H9 (cell line): ENCODE results near the gene TENM4. TPM values are rescaled to one million over a fixed set of nuclear protein-coding genes. Genes with fewer than 3 reads are reported as not detected.

Source experiments
- DNase-seq: peaks from one replicate; pipeline ENCODE4 v3.0.0-alpha.2; 2017
- H2AFZ ChIP-seq: one replicate; pipeline ENCODE4 v1.6.1; 2013; ENCODE audit warnings: mild to moderate bottlenecking, low read length, control low read depth, moderate library complexity
- H2AK5ac ChIP-seq: 2 replicates; pipeline ENCODE4 v1.6.1; 2013; ENCODE audit warnings: low read length, control low read depth, mixed read lengths; ENCODE audit not compliant: insufficient read length
- H2BK120ac ChIP-seq: one replicate; pipeline ENCODE4 v1.6.1; 2013; ENCODE audit warnings: low read depth, mild to moderate bottlenecking, low read length, control low read depth, inconsistent platforms; ENCODE audit not compliant: poor library complexity, severe bottlenecking
- H2BK12ac ChIP-seq: 2 replicates; pipeline ENCODE4 v1.6.1; 2013; ENCODE audit warnings: low read length, control low read depth, mixed read lengths, low read depth; ENCODE audit not compliant: insufficient read length
- H2BK15ac ChIP-seq: 2 replicates; pipeline ENCODE4 v1.6.1; 2013; ENCODE audit warnings: low read depth, low read length, control low read depth
- H2BK20ac ChIP-seq: one replicate; pipeline ENCODE4 v1.6.1; 2013; ENCODE audit warnings: low read depth, mild to moderate bottlenecking, low read length, control low read depth, inconsistent platforms; ENCODE audit not compliant: poor library complexity, severe bottlenecking
- H2BK5ac ChIP-seq: 2 replicates; pipeline ENCODE4 v1.6.1; 2013; ENCODE audit warnings: low read length, control low read depth, mixed read lengths; ENCODE audit not compliant: insufficient read length
- H3K14ac ChIP-seq: 2 replicates; pipeline ENCODE4 v1.6.1; 2013; ENCODE audit warnings: low read length, control low read depth; ENCODE audit not compliant: insufficient read depth
- H3K18ac ChIP-seq: 2 replicates; pipeline ENCODE4 v1.6.1; 2013; ENCODE audit warnings: low read depth, mild to moderate bottlenecking, mixed read lengths, low read length, control low read depth; ENCODE audit not compliant: insufficient read length
- H3K23ac ChIP-seq: 2 replicates; pipeline ENCODE4 v1.6.1; 2013; ENCODE audit warnings: low read length, control low read depth, mixed read lengths, low read depth; ENCODE audit not compliant: insufficient read length
- H3K23me2 ChIP-seq: 2 replicates; pipeline ENCODE4 v1.6.1; 2013; ENCODE audit warnings: low read depth, mild to moderate bottlenecking, mixed read lengths, low read length, control low read depth; ENCODE audit not compliant: insufficient read length, poor library complexity, severe bottlenecking
- H3K27ac ChIP-seq: 2 replicates; pipeline ENCODE4 v1.5.1; 2013; ENCODE audit warnings: low read length, control low read depth, mixed read lengths, low read depth; ENCODE audit not compliant: insufficient read length
- H3K27me3 ChIP-seq: 2 replicates; pipeline ENCODE4 v1.6.1; 2013; ENCODE audit warnings: low read length, control low read depth, inconsistent platforms; ENCODE audit not compliant: insufficient read depth
- H3K4ac ChIP-seq: 2 replicates; pipeline ENCODE4 v1.6.1; 2013; ENCODE audit warnings: low read depth, mild to moderate bottlenecking, control low read depth, inconsistent platforms, low read length, moderate library complexity
- H3K4me1 ChIP-seq: 2 replicates; pipeline ENCODE4 v1.6.1; 2013; ENCODE audit warnings: low read length, control low read depth, inconsistent platforms; ENCODE audit not compliant: insufficient read depth
- H3K4me2 ChIP-seq: 2 replicates; pipeline ENCODE4 v1.6.1; 2013; ENCODE audit warnings: low read length, control low read depth, mixed read lengths; ENCODE audit not compliant: insufficient read length, insufficient read depth
- H3K56ac ChIP-seq: 2 replicates; pipeline ENCODE4 v1.6.1; 2013; ENCODE audit warnings: low read depth, mild to moderate bottlenecking, mixed read lengths, low read length, control low read depth; ENCODE audit not compliant: insufficient read length
- H3K79me1 ChIP-seq: 2 replicates; pipeline ENCODE4 v1.6.1; 2013; ENCODE audit warnings: low read depth, mild to moderate bottlenecking, moderate library complexity, low read length, control low read depth, inconsistent platforms; ENCODE audit not compliant: insufficient read depth, poor library complexity, severe bottlenecking
- H3K79me2 ChIP-seq: 2 replicates; pipeline ENCODE4 v1.6.1; 2013; ENCODE audit warnings: low read length, control low read depth, inconsistent platforms; ENCODE audit not compliant: insufficient read depth
- H3K9ac ChIP-seq: 2 replicates; pipeline ENCODE4 v1.6.1; 2013; ENCODE audit warnings: low read length, control low read depth, mixed read lengths; ENCODE audit not compliant: insufficient read length; ENCODE audit errors: extremely low read depth
- H3K9me3 ChIP-seq: one replicate; pipeline ENCODE4 v1.6.1; 2013; ENCODE audit warnings: low read depth, low read length, inconsistent platforms; ENCODE audit not compliant: control insufficient read depth
- H3T11ph ChIP-seq: one replicate; pipeline ENCODE4 v1.6.1; 2013; ENCODE audit warnings: mild to moderate bottlenecking, low read length, control low read depth, inconsistent platforms
- H4K20me1 ChIP-seq: one replicate; pipeline ENCODE4 v1.6.1; 2013; ENCODE audit not compliant: control insufficient read depth, insufficient read length, insufficient read depth
- H4K5ac ChIP-seq: 2 replicates; pipeline ENCODE4 v1.6.1; 2013; ENCODE audit warnings: low read depth, mild to moderate bottlenecking, mixed read lengths, low read length, control low read depth; ENCODE audit not compliant: insufficient read length
- H4K8ac ChIP-seq: replicated peaks from 2 replicates; pipeline ENCODE4 v1.6.1; 2013; ENCODE audit warnings: low read length, control low read depth, mixed read lengths, low read depth; ENCODE audit not compliant: insufficient read length
- H4K91ac ChIP-seq: 2 replicates; pipeline ENCODE4 v1.6.1; 2013; ENCODE audit warnings: low read depth, mild to moderate bottlenecking, moderate library complexity, mixed read lengths, low read length, control low read depth; ENCODE audit not compliant: insufficient read length
- H3K27ac Mint-ChIP-seq, 3 experiments: 2 replicates in 2 of 3; 3 replicates in 1 of 3; pipeline ENCODE4 v1.8.0; 2020 to 2021; ENCODE audit warnings: mixed read lengths in 3 of 3, mild to moderate bottlenecking in 1 of 3, moderate library complexity in 1 of 3
- H3K27me3 Mint-ChIP-seq: 2 replicates; pipeline ENCODE4 v1.8.0; 2021; ENCODE audit warnings: low read depth, mild to moderate bottlenecking, moderate library complexity, mixed read lengths
- H3K36me3 Mint-ChIP-seq, 3 experiments: 2 replicates in 2 of 3; 3 replicates in 1 of 3; pipeline ENCODE4 v1.8.0; 2020 to 2021; ENCODE audit warnings: low read depth in 3 of 3, mixed read lengths in 3 of 3; ENCODE audit not compliant: insufficient read depth in 1 of 3
- H3K4me1 Mint-ChIP-seq, 2 experiments: 2 replicates each; pipeline ENCODE4 v1.8.0; 2020; ENCODE audit warnings: mixed read lengths in 2 of 2
- H3K4me3 Mint-ChIP-seq, 2 experiments: 2 replicates in 1 of 2; 3 replicates in 1 of 2; pipeline ENCODE4 v1.8.0; 2020 to 2021; ENCODE audit warnings: mild to moderate bottlenecking in 2 of 2, mixed read lengths in 2 of 2, moderate library complexity in 1 of 2
- H3K9me3 Mint-ChIP-seq, 2 experiments: 2 replicates in 1 of 2; 3 replicates in 1 of 2; pipeline ENCODE4 v1.8.0; 2020; ENCODE audit warnings: mild to moderate bottlenecking in 2 of 2, mixed read lengths in 2 of 2, moderate library complexity in 1 of 2
- total RNA-seq: library from RNA; stranded (reverse); gene quantifications from 2 replicates; pipeline ENCODE4 v1.2.1, GENCODE V29; 2021
- TF ChIP-seq, protein P1 (sequence below): fragments of 200-600 bp; sonication (generic); conservative IDR thresholded peaks from 3 replicates; pipeline ENCODE4 v1.8.0; 2021; ENCODE audit warnings: antibody characterized with exemption, mild to moderate bottlenecking

The TENM4 gene
- total RNA-seq, 1 experiment from 2014 or later, result 4.6 TPM

- Mint-ChIP-seq H3K36me3 (no peaks in the 10 kb centered on the region), H3K27me3 (no peaks in the 10 kb centered on the region; the same call in 1 of the 2 replicates), H3K4me1 (peaks cover 2% of the 10 kb centered on the region in 2 experiments; a peak in 1 of 4 replicates), H3K4me3 (no peak overlapping the region), H3K27ac (no peak overlapping the region), H3K9me3 (no peaks in the 10 kb centered on the region)
- Histone ChIP-seq H3K18ac (no peak overlapping the region), H4K20me1 (no peaks in the 10 kb centered on the region), H2BK20ac (no peak overlapping the region), H4K91ac (no peak overlapping the region), H3K27ac (no peak overlapping the region), H2BK15ac (no peak overlapping the region), H3K79me1 (no peaks in the 10 kb centered on the region), H3K4me1 (no peaks in the 10 kb centered on the region), H2BK12ac (no peak overlapping the region), H3K14ac (no peak overlapping the region), H3T11ph (no peak overlapping the region), H3K4ac (no peak overlapping the region), H3K27me3 (no peaks in the 10 kb centered on the region), H3K79me2 (no peaks in the 10 kb centered on the region), H4K8ac (no peak overlapping the region), H2BK5ac (no peak overlapping the region), H2BK120ac (no peak overlapping the region), H2AFZ (no peak overlapping the region), H3K9me3 (no peaks in the 10 kb centered on the region), H3K23me2 (no peaks in the 10 kb centered on the region), H3K23ac (no peak overlapping the region), H2AK5ac (no peak overlapping the region), H4K5ac (no peak overlapping the region), H3K9ac (no peak overlapping the region), H3K4me2 (no peak overlapping the region), H3K56ac (no peak overlapping the region)
- no peak for DNase-seq
- TF ChIP-seq, protein P1, sequence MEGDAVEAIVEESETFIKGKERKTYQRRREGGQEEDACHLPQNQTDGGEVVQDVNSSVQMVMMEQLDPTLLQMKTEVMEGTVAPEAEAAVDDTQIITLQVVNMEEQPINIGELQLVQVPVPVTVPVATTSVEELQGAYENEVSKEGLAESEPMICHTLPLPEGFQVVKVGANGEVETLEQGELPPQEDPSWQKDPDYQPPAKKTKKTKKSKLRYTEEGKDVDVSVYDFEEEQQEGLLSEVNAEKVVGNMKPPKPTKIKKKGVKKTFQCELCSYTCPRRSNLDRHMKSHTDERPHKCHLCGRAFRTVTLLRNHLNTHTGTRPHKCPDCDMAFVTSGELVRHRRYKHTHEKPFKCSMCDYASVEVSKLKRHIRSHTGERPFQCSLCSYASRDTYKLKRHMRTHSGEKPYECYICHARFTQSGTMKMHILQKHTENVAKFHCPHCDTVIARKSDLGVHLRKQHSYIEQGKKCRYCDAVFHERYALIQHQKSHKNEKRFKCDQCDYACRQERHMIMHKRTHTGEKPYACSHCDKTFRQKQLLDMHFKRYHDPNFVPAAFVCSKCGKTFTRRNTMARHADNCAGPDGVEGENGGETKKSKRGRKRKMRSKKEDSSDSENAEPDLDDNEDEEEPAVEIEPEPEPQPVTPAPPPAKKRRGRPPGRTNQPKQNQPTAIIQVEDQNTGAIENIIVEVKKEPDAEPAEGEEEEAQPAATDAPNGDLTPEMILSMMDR, result no peak
These were observed 720.4 kb downstream of the TENM4 start for GRCh38 chr11:78720281-78720989.
